A549 (cell line): ENCODE measurements around the gene PRXL2A. TPM values are rescaled to one million over a fixed set of nuclear protein-coding genes. Genes with fewer than 3 reads are reported as not detected.
"Not testable (repeated sequence)": the region's sequence is repeated elsewhere in the genome, so short reads cannot be mapped to it uniquely, and the experiment has no call there.

Experiments
- ATAC-seq, 2 experiments: fragments of 200-7000 bp in 1 of 2; fragments of >200 bp in 1 of 2; cut with Nextera tagmentation in 1 of 2; cut with Tn5 transposase in 1 of 2; 3 replicates each; pipeline versions ENCODE4 v1.8.0 to v1.9.1; 2018 to 2020; ENCODE audit warnings: mild to moderate bottlenecking in 1 of 2, moderate library complexity in 1 of 2
- CTCF ChIA-PET: fragments of 300-600 bp; sonication (Branson Sonifier 250); formaldehyde crosslinking; extraction: SDS; loops from one replicate; lab custom pipeline; 2021; ENCODE audit warnings: antibody characterized with exemption, inconsistent platforms; lab: Yijun Ruan, JAX
- POLR2A ChIA-PET: fragments of 350-600 bp; formaldehyde crosslinking; extraction: SDS; loops from one replicate; lab custom pipeline; 2021; ENCODE audit warnings: antibody characterized with exemption, inconsistent platforms; lab: Yijun Ruan, JAX
- DNase-seq, 2 experiments: peaks; one replicate each; pipeline versions ENCODE4 v3.0.0 to v3.0.0-alpha.2; 2011 to 2016; ENCODE audit warnings: low read depth in 1 of 2, low spot score in 1 of 2
- FAIRE-seq: peaks from 2 replicates; lab custom pipeline; 2011; peaks lifted over from hg19 to GRCh38; lab: Jason Lieb, UNC
- H3K27ac ChIP-seq, 2 experiments: fragments of >200 bp; sonication (Bioruptor Twin); formaldehyde crosslinking; 3 replicates each; pipeline ENCODE4 v1.5.1; 2016 to 2017
- H3K4me1 ChIP-seq: fragments of >200 bp; sonication (Bioruptor Twin); formaldehyde crosslinking; 3 replicates; pipeline ENCODE4 v1.6.1; 2016
- H3K4me2 ChIP-seq: fragments of >200 bp; sonication (Bioruptor Twin); formaldehyde crosslinking; 3 replicates; pipeline ENCODE4 v1.6.1; 2016
- H3K4me3 ChIP-seq: fragments of >200 bp; sonication (Bioruptor Twin); formaldehyde crosslinking; 3 replicates; pipeline ENCODE4 v1.5.1; 2016
- H3K9me3 ChIP-seq: fragments of >200 bp; sonication (Bioruptor Twin); formaldehyde crosslinking; 3 replicates; pipeline ENCODE4 v1.6.1; 2016
- CBX8 ChIP-seq: fragments of 200-600 bp; sonication (generic); IDR thresholded peaks from 2 replicates; pipeline ENCODE4 v1.6.1; 2016
- CHD2 ChIP-seq: fragments of 150-350 bp; IDR thresholded peaks from 2 replicates; pipeline ENCODE4 v1.6.1; 2014; ENCODE audit warnings: low read length; ENCODE audit not compliant: partially characterized antibody
- CHD4 ChIP-seq: fragments of 200-600 bp; sonication (generic); IDR thresholded peaks from 2 replicates; pipeline ENCODE4 v1.6.1; 2016; ENCODE audit warnings: antibody characterized with exemption, mild to moderate bottlenecking, borderline replicate concordance
- ESRRA ChIP-seq: fragments of 150-350 bp; IDR thresholded peaks from 2 replicates; pipeline ENCODE4 v1.6.1; 2014; ENCODE audit warnings: mild to moderate bottlenecking, low read length, borderline replicate concordance
- FOSL2 ChIP-seq, 2 experiments: fragments of 450-650 bp in 1 of 2; fragments of >200 bp in 1 of 2; sonication (Bioruptor Twin) in 1 of 2; formaldehyde crosslinking; IDR thresholded peaks; 2 replicates each; pipeline versions ENCODE4 v1.5.0 to v1.6.1; 2016 to 2020; ENCODE audit warnings: mild to moderate bottlenecking in 1 of 2, moderate library complexity in 1 of 2
- HOXA7 ChIP-seq: fragments of 250-450 bp; sonication (Bioruptor Pico); IDR thresholded peaks from 2 replicates; pipeline ENCODE4 v1.5.0; 2020; ENCODE audit warnings: mild to moderate bottlenecking, moderate library complexity
- JUN ChIP-seq, 2 experiments: fragments of >200 bp; sonication (Bioruptor Twin); formaldehyde crosslinking; IDR thresholded peaks; 2 replicates in 1 of 2; 3 replicates in 1 of 2; pipeline ENCODE4 v1.6.1; 2016 to 2017
- JUNB ChIP-seq: fragments of >200 bp; sonication (Bioruptor Twin); formaldehyde crosslinking; IDR thresholded peaks from 2 replicates; pipeline ENCODE4 v1.6.1; 2016
- KDM5A ChIP-seq: fragments of 200-600 bp; sonication (generic); IDR thresholded peaks from 2 replicates; pipeline ENCODE4 v1.6.1; 2016; ENCODE audit warnings: antibody characterized with exemption, mild to moderate bottlenecking
- MAZ ChIP-seq: fragments of 150-350 bp; IDR thresholded peaks from 2 replicates; pipeline ENCODE4 v1.6.1; 2014; ENCODE audit warnings: antibody characterized with exemption, low read depth, low read length, borderline replicate concordance
- NFE2L2 ChIP-seq: fragments of 150-350 bp; conservative IDR thresholded peaks from 2 replicates; pipeline ENCODE4 v1.6.1; 2014; ENCODE audit warnings: low read length
- NR3C1 ChIP-seq: fragments of >200 bp; sonication (Bioruptor Twin); formaldehyde crosslinking; IDR thresholded peaks from 3 replicates; pipeline ENCODE4 v1.6.1; 2017
- PHF8 ChIP-seq: fragments of 200-600 bp; sonication (generic); IDR thresholded peaks from 2 replicates; pipeline ENCODE4 v1.6.1; 2016; ENCODE audit warnings: low read depth, mild to moderate bottlenecking, antibody characterized with exemption, moderate library complexity, borderline replicate concordance
- POLR2A ChIP-seq: IDR thresholded peaks from 2 replicates; pipeline ENCODE4 v1.6.1; 2012; ENCODE audit warnings: mild to moderate bottlenecking, low read length
- RFX5 ChIP-seq: fragments of 450-650 bp; IDR thresholded peaks from 2 replicates; pipeline ENCODE4 v1.7.1; 2014; ENCODE audit warnings: antibody characterized with exemption, mild to moderate bottlenecking, moderate library complexity
- SREBF2 ChIP-seq: fragments of 450-650 bp; IDR thresholded peaks from 2 replicates; pipeline ENCODE4 v1.6.1; 2014; ENCODE audit warnings: mild to moderate bottlenecking, moderate library complexity
- WGBS: methylation state at CpG from one replicate; pipeline ENCODE4 v1.1.6; 2017; ENCODE audit errors: missing lambda C conversion rate; 5-methylcytosine and 5-hydroxymethylcytosine counted together
- polyA minus RNA-seq: library from RNA; depleted of rRNA, polyadenylated mRNA; stranded (reverse); fragments of >200 nt; gene quantifications from 2 replicates; pipeline ENCODE4 v1.2.3, GENCODE V29; 2011; rRNA and poly(A)+ RNA removed
- polyA plus RNA-seq, 4 experiments: library from polyadenylated mRNA; depleted of rRNA in 3 of 4; stranded (reverse); fragments of >200 nt; fragmentation: RNase III in 1 of 4; extraction: RNeasy Plus Mini Kit Qiagen cat#74134 plus additional on column Dnase treatment in 1 of 4; gene quantifications; 2 replicates in 3 of 4; 3 replicates in 1 of 4; pipeline ENCODE4 v1.2.3, GENCODE V29; 2011 to 2017
- TF ChIP-seq, protein P1 (sequence below): IDR thresholded peaks from 2 replicates; pipeline ENCODE4 v1.6.1; 2012
- TF ChIP-seq, protein P2 (sequence below): IDR thresholded peaks from 2 replicates; pipeline ENCODE4 v1.6.1; 2012; ENCODE audit warnings: low read depth, borderline replicate concordance
- TF ChIP-seq, protein P3 (sequence below): fragments of >200 bp; sonication (Bioruptor Twin); formaldehyde crosslinking; IDR thresholded peaks from 3 replicates; pipeline ENCODE4 v1.6.1; 2016
- TF ChIP-seq, protein P4 (sequence below): fragments of 450-650 bp; IDR thresholded peaks from 2 replicates; pipeline ENCODE4 v1.6.1; 2014; ENCODE audit warnings: antibody characterized with exemption
- TF ChIP-seq, protein P5 (sequence below): fragments of 200-600 bp; sonication (generic); IDR thresholded peaks from 2 replicates; pipeline ENCODE4 v1.6.1; 2016; ENCODE audit warnings: antibody characterized with exemption, mild to moderate bottlenecking, moderate library complexity

The PRXL2A gene, protein sequence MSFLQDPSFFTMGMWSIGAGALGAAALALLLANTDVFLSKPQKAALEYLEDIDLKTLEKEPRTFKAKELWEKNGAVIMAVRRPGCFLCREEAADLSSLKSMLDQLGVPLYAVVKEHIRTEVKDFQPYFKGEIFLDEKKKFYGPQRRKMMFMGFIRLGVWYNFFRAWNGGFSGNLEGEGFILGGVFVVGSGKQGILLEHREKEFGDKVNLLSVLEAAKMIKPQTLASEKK
- polyA plus RNA-seq (2011; rRNA removed), result 47.6 and 59.3 TPM in 2 replicates
- 18.2 and 20.7 TPM in 2 replicates for polyA plus RNA-seq (2012; cell fraction: cytosol; rRNA removed)
- 4.5 and 5.5 TPM in 2 replicates for polyA plus RNA-seq (2012; cell fraction: nucleus; rRNA removed)
- polyA plus RNA-seq (2017; fragmentation: RNase III; extraction: RNeasy Plus Mini Kit Qiagen cat#74134 plus additional on column Dnase treatment), result 40.6 to 55.0 TPM (median 47.7 TPM) in 3 replicates
- polyA minus RNA-seq, result 8.9 and 9.1 TPM in 2 replicates

DNA sequence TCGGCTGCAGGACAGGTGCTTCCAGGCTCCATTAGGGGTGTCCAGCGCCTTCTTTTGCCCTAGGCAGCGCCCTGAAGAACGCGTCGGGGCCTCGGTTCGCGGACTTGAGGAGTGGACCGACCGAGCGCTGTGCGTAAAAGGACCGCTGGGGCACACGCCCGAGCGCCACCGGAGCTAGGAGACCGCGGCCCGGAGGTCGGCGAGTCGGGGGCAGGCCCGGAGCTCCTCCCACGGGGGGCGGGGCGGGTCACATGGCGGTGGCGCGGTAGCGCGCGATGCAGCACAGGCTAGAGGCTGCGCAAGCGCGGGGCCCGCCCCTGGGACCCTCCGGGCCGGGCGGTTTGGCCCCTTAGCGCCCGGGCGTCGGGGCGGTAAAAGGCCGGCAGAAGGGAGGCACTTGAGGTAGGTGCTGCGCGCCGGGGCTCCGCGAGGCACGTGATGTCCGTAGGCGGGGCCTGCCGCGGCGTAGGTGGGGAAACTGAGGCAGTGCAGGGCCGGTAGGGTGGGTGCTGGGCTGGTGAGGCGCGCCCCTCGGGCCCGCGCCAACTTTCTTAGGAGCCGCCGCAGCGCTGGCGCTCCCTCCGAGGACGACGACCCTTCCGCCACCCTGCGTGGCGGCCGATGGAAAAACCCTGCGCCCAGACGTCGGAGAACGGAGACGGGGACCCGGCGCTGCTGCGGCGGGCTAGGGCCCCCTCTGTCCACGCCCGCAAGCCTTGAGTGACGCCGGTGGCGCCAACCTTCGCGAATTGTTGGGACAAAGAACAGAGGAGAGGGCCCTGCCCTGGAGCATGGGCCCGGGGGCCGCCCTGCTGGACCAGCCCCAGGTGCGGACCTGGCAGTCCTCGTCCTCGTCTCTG lies at the start of gene PRXL2A:
TSS of gene PRXL2A (plus strand) at position 310 of the 860 bp plus-strand sequence. CDS start 11,917 bp downstream, outside the sequence.
- no peak for FAIRE-seq
- POLR2A ChIA-PET, result interaction anchor here (0.6 to 1.9 kb wide), 18 partner anchors 10 to 136 kb away, joined by 3 to 9 read pairs (median 3); partner anchors contain the start of gene TSPAN14

DNA sequence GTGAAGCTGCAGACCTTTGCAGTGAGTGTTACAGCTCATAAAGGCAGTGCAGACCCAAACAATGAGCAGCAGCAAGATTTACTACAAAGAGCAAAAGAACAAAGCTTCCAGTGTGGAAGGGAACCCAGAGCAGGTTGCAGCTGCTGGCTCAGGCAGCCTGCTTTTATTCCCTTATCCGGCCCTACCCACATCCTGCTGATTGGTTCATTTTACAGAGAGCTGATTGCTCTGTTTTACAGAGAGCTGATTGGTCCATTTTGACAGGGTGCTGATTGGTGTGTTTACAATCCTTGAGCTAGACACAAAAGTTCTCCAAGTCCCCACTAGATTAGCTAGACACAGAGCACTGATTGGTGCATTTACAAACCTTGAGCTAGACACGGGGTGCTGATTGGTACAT lies 49.4 kb upstream of the PRXL2A start:
- H3K9me3 ChIP-seq, FAIRE-seq, H3K4me1 ChIP-seq, ATAC-seq, H3K4me3 ChIP-seq, H3K27ac ChIP-seq, POLR2A ChIA-PET, H3K4me2 ChIP-seq, DNase-seq, CTCF ChIA-PET: not testable (repeated sequence)
- WGBS, result 36% methylated on average over 2 of the region's 2 CpGs

More for the DNA sequence above, at the start of gene PRXL2A:
- CTCF ChIA-PET, result interaction anchor here (0.6 to 3.9 kb wide), 18 partner anchors 10 to 516 kb away, joined by 3 to 30 read pairs (median 4); no protein-coding TSS in a partner anchor
- peak within 1 kb of the TSS; percentile 76 for H3K4me2 ChIP-seq
- peak within 1 kb of the TSS; percentile 73 for H3K4me3 ChIP-seq
- TF ChIP-seq POLR2A, result peak; percentile 71
- TF ChIP-seq, protein P1, sequence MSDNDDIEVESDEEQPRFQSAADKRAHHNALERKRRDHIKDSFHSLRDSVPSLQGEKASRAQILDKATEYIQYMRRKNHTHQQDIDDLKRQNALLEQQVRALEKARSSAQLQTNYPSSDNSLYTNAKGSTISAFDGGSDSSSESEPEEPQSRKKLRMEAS, result peak; percentile 83
- peak; percentile 84 for TF ChIP-seq PHF8
- no peak for TF ChIP-seq HOXA7 (CRISPR knock-in tag)
- peak in 1 of 2 experiments; percentile 62; a peak in 2 of 5 replicates for TF ChIP-seq JUN (IDR thresholded peaks at IDR 0.05)
- no peak for TF ChIP-seq NFE2L2
- TF ChIP-seq, protein P2, sequence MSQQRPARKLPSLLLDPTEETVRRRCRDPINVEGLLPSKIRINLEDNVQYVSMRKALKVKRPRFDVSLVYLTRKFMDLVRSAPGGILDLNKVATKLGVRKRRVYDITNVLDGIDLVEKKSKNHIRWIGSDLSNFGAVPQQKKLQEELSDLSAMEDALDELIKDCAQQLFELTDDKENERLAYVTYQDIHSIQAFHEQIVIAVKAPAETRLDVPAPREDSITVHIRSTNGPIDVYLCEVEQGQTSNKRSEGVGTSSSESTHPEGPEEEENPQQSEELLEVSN, result peak; percentile 41
- no peak for TF ChIP-seq SREBF2
- TF ChIP-seq, protein P3, sequence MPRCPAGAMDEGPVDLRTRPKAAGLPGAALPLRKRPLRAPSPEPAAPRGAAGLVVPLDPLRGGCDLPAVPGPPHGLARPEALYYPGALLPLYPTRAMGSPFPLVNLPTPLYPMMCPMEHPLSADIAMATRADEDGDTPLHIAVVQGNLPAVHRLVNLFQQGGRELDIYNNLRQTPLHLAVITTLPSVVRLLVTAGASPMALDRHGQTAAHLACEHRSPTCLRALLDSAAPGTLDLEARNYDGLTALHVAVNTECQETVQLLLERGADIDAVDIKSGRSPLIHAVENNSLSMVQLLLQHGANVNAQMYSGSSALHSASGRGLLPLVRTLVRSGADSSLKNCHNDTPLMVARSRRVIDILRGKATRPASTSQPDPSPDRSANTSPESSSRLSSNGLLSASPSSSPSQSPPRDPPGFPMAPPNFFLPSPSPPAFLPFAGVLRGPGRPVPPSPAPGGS, result 0 out of 3 replicates have a peak, but pooled peaks have one; percentile 47
- no peak for TF ChIP-seq CHD4
- TF ChIP-seq, protein P4, sequence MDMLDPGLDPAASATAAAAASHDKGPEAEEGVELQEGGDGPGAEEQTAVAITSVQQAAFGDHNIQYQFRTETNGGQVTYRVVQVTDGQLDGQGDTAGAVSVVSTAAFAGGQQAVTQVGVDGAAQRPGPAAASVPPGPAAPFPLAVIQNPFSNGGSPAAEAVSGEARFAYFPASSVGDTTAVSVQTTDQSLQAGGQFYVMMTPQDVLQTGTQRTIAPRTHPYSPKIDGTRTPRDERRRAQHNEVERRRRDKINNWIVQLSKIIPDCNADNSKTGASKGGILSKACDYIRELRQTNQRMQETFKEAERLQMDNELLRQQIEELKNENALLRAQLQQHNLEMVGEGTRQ, result peak; percentile 85
- no peak for TF ChIP-seq FOSL2 (IDR thresholded peaks at IDR 0.05)
- TF ChIP-seq FOSL2 (CRISPR knock-in tag; IDR thresholded peaks at IDR 0.05), result 0 out of 2 replicates have a peak, but pooled peaks have one; percentile 3
- TF ChIP-seq CBX8, result no peak
- DNase-seq (peak; percentile 78 to 92), ATAC-seq (peak; percentile 95 to 97)
- H3K27ac ChIP-seq, result peak within 1 kb of the TSS; percentile 83 to 90
- H3K4me1 ChIP-seq, result peaks cover 27% of the 10 kb centered on the region; the same call in 2 of the 3 replicates
- WGBS, result 4% methylated on average over 48 of the region's 96 CpGs
- no peaks in the 10 kb centered on the region for H3K9me3 ChIP-seq

DNA sequence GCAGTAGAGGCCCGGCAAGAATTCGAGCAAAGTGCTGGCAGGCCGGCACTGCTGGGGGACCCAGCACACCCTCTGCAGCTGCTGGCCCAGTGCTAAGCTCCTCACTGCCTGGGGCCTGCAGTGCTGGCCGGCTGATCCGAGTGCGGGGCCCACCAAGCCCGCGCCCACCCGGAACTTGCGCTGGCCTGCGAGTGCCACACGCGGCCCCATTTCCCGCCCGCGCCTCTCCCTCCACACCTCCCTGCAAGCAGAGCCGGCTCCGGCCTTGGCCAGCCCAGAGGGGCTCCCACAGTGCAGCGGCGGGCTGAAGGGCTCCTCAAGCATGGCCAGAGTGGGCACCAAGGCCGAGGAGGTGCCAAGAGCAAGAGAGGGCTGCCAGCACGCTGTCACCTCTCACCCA lies 48.7 kb upstream of the PRXL2A start:
- CTCF ChIA-PET, result interaction anchor here (1.4 kb wide), 1 partner anchor 20 kb away, joined by 4 read pairs; no protein-coding TSS in a partner anchor
- WGBS, result 70% methylated on average over 14 of the region's 22 CpGs
- no peak for FAIRE-seq
- TF ChIP-seq HOXA7 (CRISPR knock-in tag), result no peak
- no peak for TF ChIP-seq CHD4
- TF ChIP-seq MAZ, result no peak
- TF ChIP-seq JUNB, result no peak
- no peak for TF ChIP-seq CHD2
- no peak for TF ChIP-seq RFX5
- TF ChIP-seq, protein P5, sequence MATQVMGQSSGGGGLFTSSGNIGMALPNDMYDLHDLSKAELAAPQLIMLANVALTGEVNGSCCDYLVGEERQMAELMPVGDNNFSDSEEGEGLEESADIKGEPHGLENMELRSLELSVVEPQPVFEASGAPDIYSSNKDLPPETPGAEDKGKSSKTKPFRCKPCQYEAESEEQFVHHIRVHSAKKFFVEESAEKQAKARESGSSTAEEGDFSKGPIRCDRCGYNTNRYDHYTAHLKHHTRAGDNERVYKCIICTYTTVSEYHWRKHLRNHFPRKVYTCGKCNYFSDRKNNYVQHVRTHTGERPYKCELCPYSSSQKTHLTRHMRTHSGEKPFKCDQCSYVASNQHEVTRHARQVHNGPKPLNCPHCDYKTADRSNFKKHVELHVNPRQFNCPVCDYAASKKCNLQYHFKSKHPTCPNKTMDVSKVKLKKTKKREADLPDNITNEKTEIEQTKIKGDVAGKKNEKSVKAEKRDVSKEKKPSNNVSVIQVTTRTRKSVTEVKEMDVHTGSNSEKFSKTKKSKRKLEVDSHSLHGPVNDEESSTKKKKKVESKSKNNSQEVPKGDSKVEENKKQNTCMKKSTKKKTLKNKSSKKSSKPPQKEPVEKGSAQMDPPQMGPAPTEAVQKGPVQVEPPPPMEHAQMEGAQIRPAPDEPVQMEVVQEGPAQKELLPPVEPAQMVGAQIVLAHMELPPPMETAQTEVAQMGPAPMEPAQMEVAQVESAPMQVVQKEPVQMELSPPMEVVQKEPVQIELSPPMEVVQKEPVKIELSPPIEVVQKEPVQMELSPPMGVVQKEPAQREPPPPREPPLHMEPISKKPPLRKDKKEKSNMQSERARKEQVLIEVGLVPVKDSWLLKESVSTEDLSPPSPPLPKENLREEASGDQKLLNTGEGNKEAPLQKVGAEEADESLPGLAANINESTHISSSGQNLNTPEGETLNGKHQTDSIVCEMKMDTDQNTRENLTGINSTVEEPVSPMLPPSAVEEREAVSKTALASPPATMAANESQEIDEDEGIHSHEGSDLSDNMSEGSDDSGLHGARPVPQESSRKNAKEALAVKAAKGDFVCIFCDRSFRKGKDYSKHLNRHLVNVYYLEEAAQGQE, result no peak
- TF ChIP-seq NR3C1, result no peak
- no peak for TF ChIP-seq ESRRA
- no peak for TF ChIP-seq KDM5A

More for the DNA sequence above, 48.7 kb upstream of the PRXL2A start:
- H3K9me3 ChIP-seq, result no peaks in the 10 kb centered on the region
- ATAC-seq (no peak), DNase-seq (no peak)
- H3K4me1 ChIP-seq, result no peaks in the 10 kb centered on the region
- no peak overlapping the region for H3K4me3 ChIP-seq
- POLR2A ChIA-PET, result no interaction called here
- no peak overlapping the region for H3K4me2 ChIP-seq
- H3K27ac ChIP-seq, result no peak overlapping the region
